Measurements from ENCODE around the gene COL16A1.

The COL16A1 gene

DNA sequence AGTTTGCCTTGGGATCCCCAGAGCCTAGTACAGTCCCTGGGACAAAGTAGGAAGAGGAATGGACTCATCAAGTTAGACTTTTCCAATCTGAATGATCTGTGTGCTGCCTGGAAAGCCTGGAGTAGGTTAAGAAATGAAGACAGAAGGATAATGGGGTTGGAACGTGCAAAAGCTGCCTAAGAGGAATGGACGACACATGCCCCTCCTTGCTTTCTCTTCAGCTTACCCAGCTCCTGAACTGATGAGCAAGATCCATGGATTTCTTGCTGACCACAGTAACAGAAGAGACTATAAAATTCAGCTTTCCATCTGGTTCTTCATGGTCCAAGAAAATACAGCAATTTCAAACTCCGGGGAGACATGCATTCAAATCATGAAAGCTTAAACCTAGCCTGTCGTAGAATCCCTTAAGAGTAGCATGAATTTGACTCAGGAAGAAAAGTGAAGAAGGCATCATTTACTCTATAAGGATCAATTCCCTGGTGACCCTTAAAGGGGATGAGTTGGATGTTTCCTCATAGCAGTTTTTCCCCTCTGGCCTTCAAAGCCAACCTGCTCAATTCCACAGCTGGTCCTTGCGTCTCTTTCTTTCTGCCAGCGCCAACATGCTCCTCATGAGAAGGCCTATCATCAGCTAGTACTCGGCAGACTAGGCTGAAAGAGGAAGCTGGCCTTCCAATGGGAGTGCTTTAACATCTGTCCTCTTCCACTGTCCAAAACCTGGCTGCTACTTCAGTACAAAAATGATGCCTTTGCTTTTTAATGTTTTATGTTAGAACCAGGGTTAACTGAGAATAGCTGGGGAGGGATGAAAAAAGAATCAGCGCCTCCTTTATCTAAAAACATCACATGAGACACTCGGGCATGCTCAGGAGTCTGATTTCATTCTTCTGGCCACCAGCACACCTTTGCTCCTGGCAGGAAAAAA is 53.4 kb downstream of the COL16A1 start:
- DNase-seq (ENCODE audit: low read depth in 1 of 2, low spot score in 1 of 2), result no peak

DNA sequence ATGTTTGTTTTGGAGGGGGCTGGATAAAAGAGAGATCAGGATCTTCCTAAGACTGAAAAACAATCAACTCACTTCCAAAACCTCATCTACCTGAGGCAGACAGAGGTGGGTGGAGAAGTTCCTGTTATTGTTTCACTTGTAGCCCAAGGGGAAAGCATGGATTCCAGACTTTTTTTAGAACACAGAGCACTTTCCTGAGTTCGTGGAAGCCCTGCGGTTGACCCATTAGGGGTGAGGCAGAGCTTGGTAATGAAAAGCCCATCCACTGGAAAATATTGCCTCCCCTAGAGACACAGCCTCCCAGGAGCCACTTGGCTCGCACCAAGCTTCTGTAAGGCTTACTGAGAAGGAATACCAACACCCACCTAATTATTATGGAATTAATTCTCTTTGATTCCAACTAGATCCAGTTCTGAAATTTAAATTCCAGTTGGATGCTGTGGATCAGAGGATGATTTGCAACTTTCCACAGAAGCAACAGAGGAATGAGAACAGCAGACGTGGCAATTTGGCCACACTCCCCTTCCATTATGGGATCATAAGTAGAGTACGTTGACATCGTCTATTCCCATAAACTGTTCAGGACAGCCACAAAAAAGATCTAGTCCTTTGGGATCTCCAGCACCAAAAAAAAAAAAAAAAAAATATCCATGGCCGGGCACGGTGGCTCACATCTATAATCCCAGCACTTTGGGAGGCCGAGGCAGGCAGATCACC is 55.0 kb downstream of the COL16A1 start:
- DNase-seq (ENCODE audit: low read depth in 1 of 2, low spot score in 1 of 2), result no peak

DNA sequence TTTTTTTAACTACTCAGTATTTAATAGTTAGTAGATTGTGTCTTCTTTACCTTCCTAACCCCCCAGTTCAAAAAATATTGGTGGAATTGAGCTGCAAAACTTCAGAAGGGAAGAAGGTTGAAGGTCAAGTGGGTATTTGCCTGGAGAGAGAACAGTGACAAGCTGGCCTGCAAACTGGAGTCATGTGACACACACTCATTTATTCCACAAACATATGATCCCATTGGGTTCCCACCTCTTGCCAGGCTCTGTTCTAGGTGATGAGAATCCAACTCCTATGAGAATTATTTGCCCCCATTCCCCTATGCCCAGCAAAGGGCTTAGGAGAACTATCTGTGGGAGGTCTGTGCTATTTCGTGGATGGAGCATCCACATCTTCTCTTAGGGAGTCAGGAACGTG is 55.6 kb downstream of the COL16A1 start:
- no peak for DNase-seq (ENCODE audit: low read depth in 1 of 2, low spot score in 1 of 2)

DNA sequence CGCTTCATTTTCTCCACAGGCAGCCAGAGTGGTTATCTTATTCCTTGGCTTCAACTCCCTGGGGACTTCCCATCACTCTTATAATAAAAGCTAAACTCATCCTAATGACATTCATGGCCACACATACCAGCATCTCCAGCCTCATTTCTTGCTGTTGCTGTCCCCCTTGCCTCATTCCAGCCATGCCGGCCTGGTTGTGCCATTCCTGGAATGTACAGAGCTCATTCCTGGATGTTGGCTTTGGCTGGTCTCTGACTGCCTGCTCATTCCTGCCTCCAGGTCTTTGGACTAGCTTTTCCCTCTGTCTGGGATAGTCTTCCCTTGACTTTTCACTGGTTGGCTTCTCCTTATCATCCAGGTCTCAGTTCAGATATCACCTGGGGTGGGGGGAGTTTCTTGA is 56.7 kb downstream of the COL16A1 start:
- DNase-seq (ENCODE audit: low read depth in 1 of 2, low spot score in 1 of 2), result no peak

DNA sequence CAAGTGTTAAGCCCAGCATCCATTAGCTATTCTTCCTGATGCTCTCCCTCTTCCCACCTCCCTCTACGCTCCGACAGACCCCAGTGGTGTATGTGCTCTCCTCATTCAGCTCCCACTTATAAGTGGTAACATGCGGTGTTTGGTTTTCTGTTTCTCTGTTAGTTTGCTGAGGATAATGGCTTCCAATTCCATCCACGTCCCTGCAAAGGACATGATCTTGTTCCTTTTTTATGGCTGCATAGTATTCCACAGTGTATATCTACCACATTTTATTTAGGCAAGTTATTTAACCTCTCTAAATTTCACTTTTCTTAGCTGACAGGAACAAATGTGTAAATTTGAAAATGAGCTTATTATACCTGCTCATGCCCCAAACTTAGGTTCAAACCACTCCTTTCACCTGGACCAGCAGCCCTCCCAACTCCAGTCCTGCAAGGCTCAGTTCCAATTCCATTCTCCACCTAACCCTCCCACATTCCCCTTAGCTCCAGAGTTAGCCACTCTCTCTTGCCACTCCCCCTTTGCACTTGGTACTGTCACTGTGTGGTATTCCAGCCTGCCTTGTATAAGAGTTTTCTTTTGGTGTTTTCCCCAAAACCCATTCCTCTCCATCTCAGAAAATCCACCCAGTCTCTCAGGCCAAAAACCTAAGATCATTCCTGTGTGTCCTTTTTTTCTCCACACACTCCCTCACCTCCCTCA is 57.4 kb downstream of the COL16A1 start:
- no peak for DNase-seq (ENCODE audit: low read depth in 1 of 2, low spot score in 1 of 2)

DNA sequence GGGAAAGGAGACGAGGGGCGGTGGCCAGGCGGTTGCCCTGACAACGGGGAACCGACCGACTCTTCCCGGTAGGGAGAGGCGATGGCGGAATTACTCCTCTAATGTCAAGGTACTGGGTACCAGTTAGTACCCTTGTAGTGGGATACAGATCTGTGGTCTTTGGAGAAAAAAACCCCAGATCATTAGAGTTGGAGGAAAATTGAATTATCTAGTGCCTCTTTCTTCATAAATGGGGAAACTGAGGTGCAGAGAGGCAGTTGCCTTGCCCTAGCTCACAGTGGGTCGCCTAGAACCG is 58.6 kb downstream of the COL16A1 start:
- no peak for DNase-seq (ENCODE audit: low read depth in 1 of 2, low spot score in 1 of 2)

DNA sequence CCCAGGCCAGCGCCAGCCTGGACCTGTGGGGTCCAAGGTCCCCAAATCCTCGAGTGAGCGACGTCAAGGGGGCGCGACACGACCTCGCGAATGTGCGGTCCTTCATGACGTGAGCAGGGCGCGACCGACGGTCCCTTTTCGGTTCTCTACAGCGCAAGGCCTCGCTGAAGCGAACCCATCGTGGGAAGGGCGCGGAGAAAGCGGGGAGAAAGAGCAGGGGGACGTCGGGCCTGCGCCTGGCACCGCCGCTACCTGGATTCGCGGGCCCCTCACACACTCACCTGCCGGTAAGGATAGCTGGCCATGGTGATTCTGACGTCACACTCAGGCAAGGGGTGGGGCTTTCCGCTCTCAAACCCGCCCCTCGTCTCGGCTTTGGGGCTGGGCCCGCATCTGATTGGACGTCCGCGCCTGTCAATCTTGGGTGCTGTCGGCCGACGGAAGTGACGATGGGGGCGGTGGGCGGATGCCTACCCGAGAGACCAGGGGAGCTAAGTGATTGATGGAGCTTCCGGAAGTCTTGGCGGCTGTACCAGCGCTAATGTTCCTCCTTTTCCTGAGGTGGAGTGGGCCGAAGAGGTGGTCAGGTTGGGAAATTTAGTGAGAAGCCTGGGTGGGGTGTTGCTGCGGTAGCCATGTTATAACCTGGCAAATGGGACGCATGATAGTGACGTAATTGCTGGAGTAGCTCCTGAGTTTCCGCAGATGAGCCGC is 59.1 kb downstream of the COL16A1 start, which contains the start of gene PEF1:
Gene PEF1 (minus strand): TSS at position 317 of the 714 bp plus-strand sequence. CDS start 12 bp downstream, at position 305.
- DNase-seq (ENCODE audit: low read depth in 1 of 2, low spot score in 1 of 2), result peak; percentile 99

DNA sequence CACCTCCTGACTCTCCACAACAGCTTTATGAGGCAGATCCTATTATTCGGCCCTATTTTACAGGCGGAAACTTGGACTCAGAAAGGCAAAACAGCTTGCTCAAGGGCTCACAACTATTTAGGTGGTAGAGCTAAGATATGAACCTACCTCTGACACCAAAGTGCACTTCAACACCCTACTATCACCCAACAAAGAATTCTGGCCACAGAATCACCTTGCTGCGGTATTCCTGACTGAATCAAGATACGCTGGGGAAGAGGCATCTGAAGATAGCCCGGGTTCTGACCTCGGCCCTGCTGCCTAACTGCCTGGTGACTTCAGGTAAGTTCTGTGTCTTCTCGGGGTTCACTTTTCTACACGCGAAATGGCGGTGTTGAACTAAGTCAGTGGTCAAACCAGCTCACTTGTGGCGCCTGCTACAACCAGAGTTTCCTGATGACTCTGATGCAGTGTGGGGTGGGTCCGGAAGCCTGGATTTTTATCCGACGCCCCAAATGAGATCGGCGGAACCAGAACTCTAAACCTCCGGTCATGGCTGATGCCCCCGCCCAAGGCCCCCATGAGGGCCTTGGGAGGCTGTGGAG is 59.7 kb downstream of the COL16A1 start:
- no peak for DNase-seq (ENCODE audit: low read depth in 1 of 2, low spot score in 1 of 2)

DNA sequence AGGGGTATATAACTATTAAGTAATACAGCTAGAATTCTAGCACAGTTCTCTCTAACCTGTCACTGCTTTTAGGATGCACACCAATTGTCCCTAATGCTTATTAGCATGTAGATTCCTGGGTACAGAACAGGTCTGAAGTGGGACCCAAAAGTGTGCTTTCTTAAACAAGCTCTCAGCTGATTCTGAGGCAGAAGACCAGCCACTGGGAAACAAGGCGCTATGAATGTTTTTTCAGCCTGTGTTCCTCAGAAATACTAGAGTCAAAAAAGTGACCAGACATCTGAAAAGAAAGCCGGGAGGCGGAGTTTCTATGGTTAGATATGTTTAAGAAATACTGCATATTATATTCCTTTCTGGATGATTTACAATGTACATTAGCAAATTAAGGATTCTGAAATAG is 60.9 kb downstream of the COL16A1 start:
- DNase-seq (ENCODE audit: low read depth in 1 of 2, low spot score in 1 of 2), result no peak

DNA sequence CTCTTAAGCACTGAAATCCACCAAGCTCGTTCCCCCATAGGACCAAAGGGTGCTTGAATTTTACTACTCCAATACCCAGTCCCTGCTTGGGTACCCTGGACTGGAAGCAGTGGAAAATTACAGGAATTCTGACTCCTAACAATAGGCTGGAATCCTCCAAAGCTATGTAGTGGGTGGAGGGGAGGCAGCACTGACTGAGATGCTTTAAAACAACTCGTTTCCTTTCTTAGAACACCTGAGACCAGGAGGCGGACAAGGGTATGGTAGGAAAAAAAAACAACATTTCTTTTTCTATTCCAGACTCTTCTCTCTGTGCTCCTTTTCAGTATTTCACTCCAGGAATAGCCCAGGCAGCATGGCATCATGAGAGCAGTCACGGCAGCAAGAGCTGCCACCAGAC is 61.5 kb downstream of the COL16A1 start:
- no peak for DNase-seq (ENCODE audit: low read depth in 1 of 2, low spot score in 1 of 2)

DNA sequence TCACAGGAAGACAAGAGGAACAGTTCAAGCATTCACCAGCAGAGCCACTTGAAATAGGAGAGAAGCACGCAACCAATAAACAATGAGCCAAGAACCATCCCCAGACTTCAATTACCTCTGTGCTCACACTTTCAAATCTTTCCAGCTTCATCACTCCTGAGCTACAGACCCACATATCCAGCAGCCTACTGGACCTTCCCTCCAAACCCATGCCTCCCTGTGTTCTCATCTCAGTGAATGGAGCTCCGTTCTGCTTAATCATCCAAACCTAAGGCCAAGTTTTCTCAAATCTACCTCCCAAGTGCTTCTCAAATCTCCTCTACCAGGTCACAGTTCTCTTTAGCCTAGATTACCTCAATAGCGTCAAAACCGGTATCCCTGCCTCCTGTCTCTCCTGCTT is 62.9 kb downstream of the COL16A1 start:
- no peak for DNase-seq (ENCODE audit: low read depth in 1 of 2, low spot score in 1 of 2)

DNA sequence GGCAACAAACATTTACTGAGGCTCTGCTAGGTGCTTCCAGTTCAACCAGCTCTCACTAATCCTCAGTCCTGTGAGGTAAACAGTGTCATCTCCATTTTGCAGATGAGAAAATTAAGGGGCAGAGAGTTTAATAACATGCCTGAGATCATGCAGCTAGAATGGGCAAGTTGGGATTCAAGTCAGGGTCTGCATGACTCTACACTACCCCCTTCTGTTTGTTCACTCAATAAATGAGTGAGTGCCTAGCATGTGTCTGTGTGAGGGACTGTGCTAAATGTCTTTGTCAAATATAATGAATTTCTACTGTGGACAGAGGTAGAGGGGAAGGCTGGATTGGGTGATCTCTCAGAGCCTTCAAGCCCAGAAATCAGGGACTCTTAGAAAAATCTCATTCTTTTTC is 63.6 kb downstream of the COL16A1 start:
- DNase-seq (ENCODE audit: low read depth in 1 of 2, low spot score in 1 of 2), result no peak

DNA sequence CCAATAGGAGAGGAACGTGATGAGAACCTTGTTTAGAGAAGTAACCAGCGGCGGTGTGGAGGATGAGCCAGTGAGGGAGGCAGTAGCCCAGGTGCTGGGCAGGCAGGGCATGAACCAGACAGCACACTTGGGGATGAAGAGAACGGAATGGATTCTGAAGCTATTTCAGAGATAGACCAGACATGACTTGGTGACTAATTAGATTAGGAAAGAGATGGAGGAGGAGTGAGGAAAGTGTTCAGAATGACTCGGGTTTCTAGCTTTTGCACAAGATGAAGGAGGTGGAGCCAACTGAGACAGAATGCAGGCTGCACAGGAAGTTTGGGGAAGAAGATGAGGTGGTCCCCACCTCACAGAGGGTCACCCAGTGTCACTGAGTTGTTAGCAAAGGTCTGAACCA is 64.3 kb downstream of the COL16A1 start:
- DNase-seq (ENCODE audit: low read depth in 1 of 2, low spot score in 1 of 2), result no peak

DNA sequence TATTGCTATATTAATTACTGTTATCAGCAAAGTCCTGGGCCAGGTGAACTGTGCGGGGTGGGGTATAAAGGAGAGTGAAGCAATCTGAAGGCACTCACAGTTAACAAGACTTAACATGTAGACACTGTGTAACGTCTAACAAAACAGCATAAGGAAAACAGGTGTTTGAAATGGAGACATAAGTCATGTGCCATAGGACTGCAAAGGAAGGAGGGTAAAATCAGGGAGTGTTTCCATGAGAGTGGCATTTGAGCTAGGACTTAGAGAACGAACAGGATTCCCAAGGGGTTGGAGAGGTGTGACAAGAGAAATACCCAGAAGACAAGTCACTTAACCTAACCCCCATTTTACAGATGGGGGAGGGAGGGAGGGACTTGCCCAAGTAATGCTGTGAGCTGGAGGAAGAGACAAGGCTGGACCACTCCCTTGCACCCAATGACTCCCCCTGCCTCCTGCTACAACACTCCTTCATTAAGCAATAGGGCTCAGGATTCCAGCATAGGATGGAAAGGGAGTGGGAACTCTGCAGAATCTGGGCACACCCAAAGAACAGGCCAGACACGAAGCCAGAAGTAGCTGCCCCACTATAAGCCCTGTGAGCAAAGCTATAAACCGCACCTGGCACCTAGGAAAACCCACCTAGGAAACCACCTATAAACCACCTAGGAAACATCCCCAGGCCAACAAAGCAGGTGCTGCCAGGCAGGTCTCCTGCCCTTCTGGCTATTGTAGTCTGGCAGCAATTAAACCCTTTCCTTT is 65.7 kb downstream of the COL16A1 start:
- no peak for DNase-seq (ENCODE audit: low read depth in 1 of 2, low spot score in 1 of 2)

DNA sequence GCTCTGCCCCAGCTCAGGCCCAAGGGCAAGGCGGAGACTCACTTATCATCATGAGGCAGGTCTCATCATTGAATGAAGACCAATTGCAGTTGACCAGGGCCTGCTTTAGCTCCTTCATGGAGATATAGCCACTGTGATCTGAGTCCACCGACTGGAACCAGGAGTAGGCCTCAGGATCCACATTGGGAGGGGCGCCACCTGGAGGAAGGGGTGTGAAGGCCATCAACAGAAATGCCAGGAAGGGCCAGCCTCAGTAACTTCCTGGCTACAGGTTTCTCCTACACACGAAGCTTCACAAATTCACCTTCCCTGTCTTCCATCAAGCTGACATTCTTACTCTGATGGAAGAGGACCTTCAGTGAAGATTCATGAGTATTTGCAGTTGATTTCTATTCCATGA is 70.7 kb downstream of the COL16A1 start:
- DNase-seq (ENCODE audit: low read depth in 1 of 2, low spot score in 1 of 2), result no peak

DNA sequence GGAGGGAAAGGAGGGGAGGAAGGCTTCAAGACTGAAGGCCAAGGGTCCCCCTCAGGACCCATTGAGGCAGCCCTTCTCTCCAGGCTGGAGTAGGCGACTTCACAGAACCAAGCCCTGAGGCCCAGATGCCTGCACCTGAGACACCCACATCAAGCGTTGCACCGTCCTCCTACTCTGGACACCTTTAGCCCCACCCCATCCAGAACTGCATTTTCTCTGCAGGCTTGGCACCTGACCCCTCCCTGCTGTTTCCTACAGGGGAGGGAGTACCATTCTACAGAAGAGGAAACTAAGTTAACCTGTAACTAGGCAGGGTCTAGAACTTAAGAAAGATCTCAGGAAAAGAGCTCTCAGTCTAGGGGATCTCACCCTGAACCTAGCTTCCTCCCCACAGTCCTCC is 71.2 kb downstream of the COL16A1 start:
- DNase-seq (ENCODE audit: low read depth in 1 of 2, low spot score in 1 of 2), result no peak

DNA sequence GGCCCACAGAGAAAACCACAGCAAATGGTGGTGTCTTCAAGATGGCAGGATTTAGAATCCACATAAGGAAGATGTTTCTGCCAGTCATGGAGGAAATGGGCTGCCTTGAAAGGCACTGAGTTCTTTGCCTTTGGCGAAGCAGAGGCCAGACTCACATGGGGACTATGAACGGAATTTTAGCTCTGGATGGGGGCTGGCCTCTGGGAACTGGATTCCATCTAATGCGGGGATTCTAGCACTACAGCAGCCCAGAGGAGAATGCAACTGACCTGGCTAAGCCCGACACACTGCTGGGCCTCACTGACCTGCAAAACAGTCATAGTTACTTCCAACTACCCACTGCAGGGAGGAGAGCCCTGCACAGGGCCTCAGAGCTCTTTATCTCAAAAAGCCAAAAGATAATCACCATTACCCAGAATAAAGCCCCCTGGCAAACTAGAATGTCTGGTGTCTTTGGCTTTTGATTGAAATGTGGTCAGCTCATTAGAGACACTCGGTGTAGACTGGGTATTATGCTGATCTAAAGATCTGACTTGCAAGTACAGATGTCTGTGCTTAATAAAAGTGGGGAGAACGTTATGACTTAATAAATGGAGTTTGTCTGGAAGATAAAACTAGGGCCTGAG is 74.8 kb downstream of the COL16A1 start:
- DNase-seq (ENCODE audit: low read depth in 1 of 2, low spot score in 1 of 2), result no peak

DNA sequence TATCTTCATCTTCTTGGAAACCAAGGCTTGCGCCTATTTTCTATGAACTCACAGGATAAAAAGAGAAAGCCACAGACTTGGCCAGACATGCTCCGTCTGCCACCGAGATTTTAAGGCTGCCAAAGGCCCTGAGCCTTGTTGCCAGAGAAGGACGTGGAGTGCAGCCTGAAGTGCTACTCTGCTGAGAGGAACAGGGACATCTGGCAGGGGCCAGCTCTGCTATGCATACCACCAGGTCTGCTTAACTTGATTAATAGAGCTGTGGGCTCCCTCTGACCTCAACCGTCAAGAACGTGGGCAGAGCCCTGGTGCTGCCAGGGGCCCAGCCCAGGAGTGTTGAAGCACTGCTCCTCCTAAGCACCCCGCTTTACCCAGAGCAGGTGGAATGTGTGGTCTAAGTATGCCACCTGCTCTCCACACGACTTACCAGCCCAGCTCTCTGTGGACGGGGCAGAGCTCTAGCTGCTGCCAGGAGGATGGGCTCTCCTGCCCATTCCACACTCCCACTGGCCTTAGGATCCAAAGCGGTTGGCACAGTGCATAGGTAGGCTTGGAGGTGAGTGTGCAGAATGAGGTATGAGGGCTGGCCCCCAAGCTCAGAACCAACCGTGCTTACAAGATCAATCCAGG is 75.8 kb downstream of the COL16A1 start:
- DNase-seq (ENCODE audit: low read depth in 1 of 2, low spot score in 1 of 2), result no peak

DNA sequence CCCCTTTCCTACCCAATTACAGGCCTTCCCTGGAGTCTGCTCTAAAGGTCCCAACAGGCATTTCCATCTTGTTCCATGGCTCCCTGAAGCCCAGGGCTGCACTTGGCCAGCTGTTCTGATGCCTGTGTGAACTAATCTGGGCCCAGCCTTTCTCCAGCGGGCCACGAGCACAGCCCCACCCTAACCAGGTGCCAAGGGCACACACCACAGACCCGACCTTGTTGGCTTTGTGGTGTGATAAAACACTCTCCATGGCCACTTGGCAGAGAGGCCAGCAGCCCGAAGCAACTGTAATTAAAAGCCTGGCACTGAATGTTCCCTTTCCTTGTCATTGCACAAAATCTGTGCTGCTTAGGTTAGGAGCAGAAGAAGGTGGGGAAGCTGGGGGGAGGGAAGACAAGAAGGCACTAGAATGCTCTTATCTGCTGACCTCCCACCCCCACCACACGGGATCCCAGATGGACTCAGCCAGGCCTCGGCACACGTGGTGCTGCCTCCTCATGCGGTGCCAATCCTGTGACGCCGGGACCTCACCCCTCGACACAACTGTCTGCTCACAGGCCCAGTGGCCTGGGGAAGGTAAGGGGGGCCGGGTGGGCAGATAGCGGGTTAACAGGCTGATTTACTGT is 76.4 kb downstream of the COL16A1 start:
- no peak for DNase-seq (ENCODE audit: low read depth in 1 of 2, low spot score in 1 of 2)

Data from activated CD4-positive, alpha-beta T cell treated with anti-CD3 and anti-CD28 coated beads, Interleukin-2, amount 50 U/mL, for 24 hours (primary cell).